ENCODE results near the gene ACOXL.
"Not testable (repeated sequence)": the region's sequence is repeated elsewhere in the genome, so short reads cannot be mapped to it uniquely, and the experiment has no call there.

The ACOXL gene

GRCh38 chr2:111045236-111045635 lies 312.9 kb downstream of the ACOXL start:
- not testable (repeated sequence) for DNase-seq

GRCh38 chr2:111045771-111046444 lies 313.5 kb downstream of the ACOXL start:
- DNase-seq: no peak

- no peak for DNase-seq
Measured at GRCh38 chr2:111046670-111047069, 314.3 kb downstream of the ACOXL start.

GRCh38 chr2:111048856-111049768 lies 316.7 kb downstream of the ACOXL start:
- DNase-seq: no peak

- DNase-seq: peak in 1 of 2 donors; percentile 32
Measured at GRCh38 chr2:111049792-111050640, 317.6 kb downstream of the ACOXL start.

- no peak for DNase-seq
Measured at GRCh38 chr2:111050701-111051376, 318.5 kb downstream of the ACOXL start.

GRCh38 chr2:111052621-111053020 lies 320.2 kb downstream of the ACOXL start:
- no peak for DNase-seq

GRCh38 chr2:111053266-111053665 lies 320.9 kb downstream of the ACOXL start:
- no peak for DNase-seq

- DNase-seq: no peak
Measured at GRCh38 chr2:111053825-111054515, 321.6 kb downstream of the ACOXL start.

- DNase-seq: peak; percentile 62 to 69
Measured at GRCh38 chr2:111054791-111055691, 322.7 kb downstream of the ACOXL start.

GRCh38 chr2:111055735-111056134 lies 323.4 kb downstream of the ACOXL start:
- DNase-seq: no peak

- DNase-seq: no peak
Measured at GRCh38 chr2:111057045-111057444, 324.7 kb downstream of the ACOXL start.

- no peak for DNase-seq
Measured at GRCh38 chr2:111057721-111058120, 325.3 kb downstream of the ACOXL start.

- no peak for DNase-seq
Measured at GRCh38 chr2:111058264-111058663, 325.9 kb downstream of the ACOXL start.

GRCh38 chr2:111061191-111061590 lies 328.8 kb downstream of the ACOXL start:
- DNase-seq: no peak

- DNase-seq: no peak
Measured at GRCh38 chr2:111062417-111062816, 330.0 kb downstream of the ACOXL start.

- DNase-seq: no peak
Measured at GRCh38 chr2:111066062-111066593, 333.8 kb downstream of the ACOXL start.

GRCh38 chr2:111068435-111069058 lies 336.2 kb downstream of the ACOXL start:
- no peak for DNase-seq

GRCh38 chr2:111069722-111070121 lies 337.3 kb downstream of the ACOXL start:
- no peak for DNase-seq

GRCh38 chr2:111071600-111072171 lies 339.3 kb downstream of the ACOXL start:
- no peak for DNase-seq
